HG03175 (cell line): ENCODE results near the gene ENOX2.

ENCODE experiments used
- ATAC-seq: cut with Tn5 transposase; IDR thresholded peaks from one replicate; pipeline ENCODE4 v1.9.1; 2021; ENCODE audit warnings: mild to moderate bottlenecking, moderate library complexity; ENCODE audit not compliant: unreplicated experiment

Gene ENOX2

DNA sequence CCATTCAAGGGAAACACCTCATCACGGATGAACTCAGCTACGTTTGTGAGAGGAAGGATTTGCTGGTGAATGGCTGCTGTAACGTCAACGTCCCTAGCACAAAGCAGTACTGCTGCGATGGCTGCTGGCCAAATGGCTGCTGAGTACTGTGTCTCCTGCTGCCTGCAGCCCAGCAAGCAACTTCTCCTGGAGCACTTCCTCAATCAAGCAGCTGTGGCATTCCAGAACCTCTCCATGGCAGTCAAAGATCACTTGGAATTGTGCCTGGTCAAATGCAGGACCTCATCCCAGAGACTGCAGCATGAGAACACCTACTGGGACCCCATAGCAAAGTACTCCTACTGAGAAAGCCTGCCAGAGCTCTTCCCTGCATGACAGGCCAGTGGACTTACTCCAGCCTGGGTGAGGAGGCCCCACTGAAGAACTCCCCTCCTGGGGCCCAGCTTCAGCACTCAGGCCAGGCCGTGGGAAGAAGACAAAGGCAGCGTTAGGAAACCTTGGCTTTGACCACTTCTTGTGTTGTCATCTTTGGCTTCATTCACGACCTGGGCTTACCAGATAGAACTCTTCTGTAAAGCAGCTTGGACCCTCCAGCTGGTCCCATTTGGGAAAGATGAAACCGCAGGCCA is 256.9 kb downstream of the ENOX2 start:
- ATAC-seq = no peak

DNA sequence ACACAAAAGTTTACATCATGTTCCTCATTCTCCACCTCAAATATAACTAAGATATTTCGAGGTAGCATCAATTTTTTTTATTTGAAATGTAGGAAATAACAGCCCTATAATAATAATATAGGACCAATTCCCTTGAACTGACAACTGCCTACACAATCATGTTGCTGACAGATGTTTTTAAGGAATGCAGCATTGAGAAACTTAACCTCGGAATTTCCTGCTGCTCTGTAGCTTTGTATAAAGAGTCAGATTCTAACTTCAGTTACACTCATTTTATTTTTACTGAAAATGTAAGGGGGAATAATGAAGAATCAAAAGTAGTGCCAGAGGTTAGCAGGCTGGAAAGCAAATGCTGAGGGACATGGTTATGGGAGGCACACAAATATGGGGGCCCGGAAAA is 265.4 kb downstream of the ENOX2 start:
- ATAC-seq = no peak

DNA sequence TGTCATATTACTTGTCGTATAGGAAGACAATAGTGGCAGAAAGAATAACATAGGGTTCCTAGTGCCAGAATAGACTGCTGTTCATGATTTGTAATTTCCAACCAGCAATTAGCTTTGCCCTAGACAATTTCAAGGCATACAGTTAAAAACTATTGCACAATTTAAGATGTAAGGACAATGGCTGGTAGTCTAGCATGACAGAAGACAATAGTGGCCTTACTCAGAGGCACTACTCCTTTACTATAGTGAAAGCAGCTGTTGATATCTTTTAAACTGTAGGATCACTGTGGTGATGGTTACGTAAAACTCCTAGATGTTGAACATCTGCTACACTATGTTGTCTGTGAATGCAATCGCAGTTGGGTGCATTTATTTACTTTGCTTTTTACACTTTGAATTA is 266.7 kb downstream of the ENOX2 start:
- ATAC-seq = no peak

GRCh38 chrX:130631011-130631410 is 272.0 kb downstream of the ENOX2 start:
- no peak for ATAC-seq

DNA sequence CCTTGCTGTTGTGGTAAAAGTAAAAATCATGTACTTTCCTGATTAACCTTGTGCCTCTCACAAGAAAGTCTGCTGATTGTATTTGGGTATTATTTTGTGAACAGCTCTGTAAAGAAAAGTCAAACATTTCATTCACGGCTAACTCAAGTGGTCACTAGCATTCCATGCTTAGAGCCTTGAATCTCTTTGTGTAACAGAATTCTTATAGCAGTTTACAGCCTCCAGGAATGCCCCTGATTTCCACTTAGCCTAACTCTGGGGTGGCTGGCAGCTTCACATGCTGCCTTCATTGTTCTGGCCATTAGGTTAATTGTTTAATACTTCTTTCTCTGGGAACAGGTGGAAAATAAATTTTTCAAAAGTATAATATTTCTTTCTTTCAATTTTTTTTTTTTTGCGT is 274.5 kb downstream of the ENOX2 start:
- ATAC-seq = no peak

DNA sequence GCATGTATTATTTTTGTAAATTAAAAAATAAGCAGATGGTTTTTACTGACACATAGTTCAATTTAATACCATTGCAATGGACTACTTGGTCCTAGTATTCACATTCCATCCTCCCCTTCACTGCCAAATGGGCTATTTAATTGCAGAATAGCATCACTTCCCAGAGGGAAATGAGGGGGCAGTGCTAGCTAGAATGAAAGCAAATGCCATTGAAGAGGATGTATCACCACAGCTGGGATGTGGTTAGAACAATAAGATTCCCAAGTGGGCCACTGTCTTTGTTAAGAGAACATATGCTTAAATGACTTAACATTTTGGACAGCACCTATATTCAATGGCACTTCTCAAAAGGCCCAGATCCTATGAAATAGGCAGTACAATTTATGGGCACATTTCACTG is 276.5 kb downstream of the ENOX2 start:
- ATAC-seq = no peak

GRCh38 chrX:130625386-130625785 is 277.6 kb downstream of the ENOX2 start:
- ATAC-seq = no peak

GRCh38 chrX:130623518-130623917 is 279.5 kb downstream of the ENOX2 start:
- peak; percentile 50 for ATAC-seq

GRCh38 chrX:130615941-130616340 is 287.1 kb downstream of the ENOX2 start:
- ATAC-seq = no peak

DNA sequence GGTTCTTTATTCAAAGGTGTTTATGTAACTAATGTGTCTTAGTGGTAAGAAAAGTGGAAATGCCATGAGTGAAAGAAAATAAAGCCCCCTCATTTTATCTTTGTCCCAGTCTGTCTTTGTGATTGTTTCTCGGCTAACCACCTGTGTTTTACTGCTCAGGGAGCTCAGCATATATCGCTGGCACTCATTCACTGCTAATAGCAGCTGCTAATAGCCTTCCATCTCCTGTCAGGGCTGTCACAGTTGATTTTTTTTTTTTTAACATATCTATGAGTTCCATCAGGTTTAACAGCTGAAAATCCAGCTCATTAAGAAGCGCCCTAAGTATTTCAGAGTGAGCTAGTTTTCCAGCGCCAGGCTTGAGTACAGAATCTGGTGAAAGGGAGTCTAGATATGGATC is 295.6 kb downstream of the ENOX2 start:
- no peak for ATAC-seq

DNA sequence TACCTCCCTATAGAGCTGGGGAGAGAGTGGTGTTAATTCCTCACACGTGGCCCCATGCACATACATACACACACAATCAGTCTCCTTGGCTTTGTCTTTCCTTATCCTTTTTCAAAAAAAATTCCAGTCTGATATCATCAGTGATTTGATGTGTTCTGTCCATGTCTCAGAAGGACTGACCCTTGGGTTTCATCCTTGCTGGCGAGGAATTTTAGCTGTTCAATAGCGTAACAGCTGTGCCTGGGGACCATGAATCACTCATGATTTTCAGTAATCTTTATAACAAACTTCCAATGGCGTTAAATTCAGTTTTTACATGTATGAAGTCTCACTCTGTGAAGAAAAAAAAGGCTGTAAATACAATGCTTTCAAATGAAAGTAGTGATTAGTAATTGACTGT is 296.6 kb downstream of the ENOX2 start:
- ATAC-seq = no peak

- ATAC-seq = no peak
These were observed 298.1 kb downstream of the ENOX2 start for GRCh38 chrX:130604882-130605281.

DNA sequence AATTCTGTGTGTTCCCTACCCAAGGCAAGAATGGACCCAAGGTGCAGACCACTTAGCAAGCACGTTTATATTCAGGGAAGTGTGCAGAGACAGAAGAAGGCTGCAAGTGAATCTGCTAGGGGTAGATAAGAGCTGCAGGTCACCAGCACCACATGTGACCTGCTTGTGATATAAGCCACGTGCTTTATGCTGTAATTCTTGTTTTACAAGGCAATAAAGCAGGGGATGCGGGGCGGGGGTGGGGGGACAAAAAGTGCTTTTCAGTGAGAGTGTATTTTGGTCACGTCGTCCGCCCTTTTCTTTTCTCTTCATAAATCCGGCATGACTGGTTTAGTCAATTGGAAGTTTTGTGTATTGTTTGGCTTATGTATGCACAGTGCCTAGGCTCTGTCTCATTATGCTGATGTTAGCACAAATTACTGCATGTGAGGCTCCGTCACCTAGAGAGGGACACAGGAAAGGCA is 308.5 kb downstream of the ENOX2 start:
- ATAC-seq = no peak

- no peak for ATAC-seq
These were observed 309.1 kb downstream of the ENOX2 start for GRCh38 chrX:130593911-130594310.

DNA sequence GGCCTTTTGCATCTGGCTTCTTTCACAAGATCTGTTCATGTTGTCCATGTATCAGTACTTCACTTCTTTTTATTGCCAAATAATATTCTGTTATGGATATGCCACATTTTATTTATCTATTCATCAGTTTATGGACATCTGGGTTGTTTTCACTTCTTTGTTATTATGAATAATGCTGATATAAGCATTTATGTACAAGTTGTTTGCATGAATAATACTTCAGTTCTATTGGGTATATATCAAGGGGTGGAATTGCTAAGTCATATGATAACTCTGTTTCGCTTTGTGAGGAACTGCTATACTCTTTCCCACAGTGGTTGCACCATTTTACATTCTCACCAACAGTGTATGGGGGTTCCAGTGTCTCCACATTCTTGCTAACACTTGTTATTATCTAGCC is 310.8 kb downstream of the ENOX2 start:
- ATAC-seq = no peak

DNA sequence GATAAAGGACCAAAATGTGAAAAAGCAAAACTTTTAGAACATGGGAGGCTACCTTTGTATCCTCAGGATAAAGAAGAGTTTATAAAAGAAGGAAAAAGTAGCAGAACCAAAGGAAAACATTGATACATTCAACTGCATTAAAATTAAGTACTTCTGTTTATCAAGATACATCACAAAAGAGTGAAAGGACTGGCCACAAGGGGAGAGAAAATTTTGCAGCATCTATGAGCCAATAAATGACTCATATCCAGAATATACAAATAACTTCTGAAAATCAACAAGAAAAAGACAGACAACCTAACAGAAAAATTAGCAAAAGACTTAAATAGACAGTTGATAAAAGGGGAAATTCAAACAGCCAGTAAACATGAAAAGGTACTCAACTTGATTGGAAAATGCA is 324.1 kb downstream of the ENOX2 start:
- ATAC-seq = no peak

DNA sequence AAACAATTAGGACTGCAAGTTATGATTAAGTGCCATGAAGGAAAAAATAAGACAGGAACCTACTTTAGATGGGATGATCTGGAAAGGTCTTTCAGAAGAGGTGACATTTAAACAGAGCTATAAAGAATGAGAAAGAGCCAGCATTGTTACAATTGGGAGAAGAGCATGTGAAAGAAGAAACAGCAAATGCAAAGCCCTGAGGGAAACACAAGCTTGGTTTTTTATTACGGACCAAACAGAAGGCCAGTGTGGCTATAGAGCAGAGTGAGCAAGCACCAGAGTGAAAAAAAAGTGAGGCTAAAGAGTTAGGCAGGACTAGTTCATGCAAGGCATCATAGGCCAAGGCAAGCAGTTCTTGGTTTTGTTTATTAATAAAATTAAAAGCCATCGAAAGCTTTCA is 325.6 kb downstream of the ENOX2 start:
- ATAC-seq = no peak

GRCh38 chrX:130575831-130576389 is 327.1 kb downstream of the ENOX2 start:
- peak; percentile 81 for ATAC-seq
